Measurements from ENCODE around the gene CYP4B1.

DNA sequence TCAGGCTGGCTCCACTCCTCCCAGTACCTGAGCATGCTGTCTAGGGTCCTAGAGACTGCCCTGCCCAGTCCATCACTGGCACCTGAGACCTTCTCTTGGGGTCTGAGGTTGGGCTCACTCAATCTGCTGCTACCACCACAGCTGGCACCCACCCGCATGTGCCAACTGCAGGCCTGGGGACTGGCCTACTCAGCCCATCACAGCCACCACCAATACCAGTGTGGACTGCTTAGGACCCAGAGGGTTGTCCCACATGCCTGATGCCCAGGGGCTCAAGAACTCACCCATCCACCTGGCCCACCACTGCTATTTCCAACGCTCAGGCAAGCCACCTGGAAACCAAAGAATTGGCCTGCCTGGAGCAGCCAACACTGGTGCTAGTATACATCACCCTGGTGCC is 63.5 kb downstream of the CYP4B1 start:
- TF ChIP-seq, protein P1, sequence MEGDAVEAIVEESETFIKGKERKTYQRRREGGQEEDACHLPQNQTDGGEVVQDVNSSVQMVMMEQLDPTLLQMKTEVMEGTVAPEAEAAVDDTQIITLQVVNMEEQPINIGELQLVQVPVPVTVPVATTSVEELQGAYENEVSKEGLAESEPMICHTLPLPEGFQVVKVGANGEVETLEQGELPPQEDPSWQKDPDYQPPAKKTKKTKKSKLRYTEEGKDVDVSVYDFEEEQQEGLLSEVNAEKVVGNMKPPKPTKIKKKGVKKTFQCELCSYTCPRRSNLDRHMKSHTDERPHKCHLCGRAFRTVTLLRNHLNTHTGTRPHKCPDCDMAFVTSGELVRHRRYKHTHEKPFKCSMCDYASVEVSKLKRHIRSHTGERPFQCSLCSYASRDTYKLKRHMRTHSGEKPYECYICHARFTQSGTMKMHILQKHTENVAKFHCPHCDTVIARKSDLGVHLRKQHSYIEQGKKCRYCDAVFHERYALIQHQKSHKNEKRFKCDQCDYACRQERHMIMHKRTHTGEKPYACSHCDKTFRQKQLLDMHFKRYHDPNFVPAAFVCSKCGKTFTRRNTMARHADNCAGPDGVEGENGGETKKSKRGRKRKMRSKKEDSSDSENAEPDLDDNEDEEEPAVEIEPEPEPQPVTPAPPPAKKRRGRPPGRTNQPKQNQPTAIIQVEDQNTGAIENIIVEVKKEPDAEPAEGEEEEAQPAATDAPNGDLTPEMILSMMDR (IDR thresholded peaks at IDR 0.05), result no peak
- no peak for TF ChIP-seq POLR2A (IDR thresholded peaks at IDR 0.05)

All from esophagus squamous epithelium (tissue), 4 donors.